Anterior cingulate cortex (tissue), 58 donors: ENCODE measurements around the gene MED29.

Experiments
- DNase-seq, 58 donors: peaks; one replicate each; lab custom pipeline; 2025; lab: John Stamatoyannopoulos, UW

MED29 gene

GRCh38 chr19:39409208-39410016 is 18.2 kb downstream of the MED29 start:
- DNase-seq: peak in 49 of 58 donors; percentile 5 to 87 (median 53)

DNA sequence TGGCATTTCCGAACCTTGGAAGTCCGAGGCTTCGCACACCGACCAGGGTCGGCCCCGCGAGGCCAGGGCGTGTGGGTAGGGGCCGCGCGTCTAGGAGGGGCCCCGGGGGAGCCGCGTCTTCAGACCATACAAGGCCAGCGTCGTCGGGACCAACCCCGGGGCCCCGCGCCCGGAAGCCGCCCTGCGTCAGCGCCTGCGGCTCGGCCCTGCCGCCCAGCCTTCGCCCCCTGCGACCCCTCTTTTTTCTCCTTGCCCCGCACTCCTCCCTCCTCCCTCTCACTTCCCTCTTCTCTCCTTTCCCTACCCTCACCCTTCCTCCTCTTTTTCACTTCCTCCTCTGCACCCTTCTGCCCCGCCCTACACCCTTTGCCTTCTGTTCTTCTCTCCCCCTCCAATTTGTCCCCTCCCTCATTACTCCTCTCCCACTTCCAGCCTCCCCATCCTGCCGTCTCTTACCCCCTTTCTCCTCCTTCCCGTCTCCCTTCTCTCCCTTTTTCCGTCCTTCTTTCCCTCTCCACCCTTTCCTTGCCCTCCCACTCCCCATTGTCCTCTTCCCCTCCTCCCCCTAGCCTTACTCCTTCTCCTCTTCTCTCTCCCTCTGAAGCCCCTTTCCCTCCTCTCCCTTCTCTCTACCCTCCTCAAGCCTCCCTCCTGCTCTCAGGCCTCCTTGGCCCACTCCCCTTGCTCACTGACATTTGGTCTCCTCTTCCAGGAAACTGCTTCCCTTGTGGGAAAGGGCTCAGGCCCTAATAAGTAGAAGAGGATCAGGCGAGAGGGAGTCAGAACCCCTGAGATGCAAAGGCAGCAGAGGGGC is 19.0 kb downstream of the MED29 start:
- DNase-seq: peak in 13 of 58 donors; percentile 23 to 77 (median 50)

DNA sequence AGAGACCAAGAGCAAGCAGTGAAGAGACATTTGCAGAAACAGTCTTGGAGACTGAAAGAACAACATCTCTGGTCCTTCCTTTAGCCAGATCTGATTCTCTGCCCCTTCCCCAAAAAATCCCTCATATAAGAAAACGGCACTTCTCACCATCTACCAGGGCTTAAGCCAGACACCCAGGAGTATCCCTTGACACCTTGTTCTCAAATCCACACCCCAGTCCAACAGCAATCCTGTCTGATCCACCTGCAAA is 19.6 kb downstream of the MED29 start:
- DNase-seq: no peak

GRCh38 chr19:39411081-39411831 is 20.1 kb downstream of the MED29 start:
- peak in 1 of 58 donors; percentile 6 for DNase-seq

DNA sequence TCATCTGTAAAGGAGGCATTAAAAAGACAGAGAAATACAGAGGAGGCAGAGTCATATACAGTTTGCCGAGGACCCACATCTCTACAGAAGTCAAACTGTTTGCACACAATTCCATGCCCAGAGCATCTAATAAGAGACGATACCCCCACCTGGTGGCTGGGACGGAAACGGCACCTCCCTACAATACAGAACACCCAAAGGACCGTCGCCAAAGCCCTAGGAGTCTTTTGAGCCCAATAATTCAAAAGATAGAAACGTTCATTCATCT is 20.6 kb downstream of the MED29 start:
- DNase-seq: peak in 55 of 58 donors; percentile 51 to 90 (median 81)

GRCh38 chr19:39412100-39412866 is 21.1 kb downstream of the MED29 start, which contains the start of gene PLEKHG2:
TSS of gene PLEKHG2 (plus strand) at chr19:39412669. CDS start at chr19:39414087, 1,418 bp downstream.
- DNase-seq: peak; percentile 47 to 98 (median 92)

GRCh38 chr19:39412867-39413271 is 21.7 kb downstream of the MED29 start:
- peak in 6 of 58 donors; percentile 39 to 65 (median 48) for DNase-seq

DNA sequence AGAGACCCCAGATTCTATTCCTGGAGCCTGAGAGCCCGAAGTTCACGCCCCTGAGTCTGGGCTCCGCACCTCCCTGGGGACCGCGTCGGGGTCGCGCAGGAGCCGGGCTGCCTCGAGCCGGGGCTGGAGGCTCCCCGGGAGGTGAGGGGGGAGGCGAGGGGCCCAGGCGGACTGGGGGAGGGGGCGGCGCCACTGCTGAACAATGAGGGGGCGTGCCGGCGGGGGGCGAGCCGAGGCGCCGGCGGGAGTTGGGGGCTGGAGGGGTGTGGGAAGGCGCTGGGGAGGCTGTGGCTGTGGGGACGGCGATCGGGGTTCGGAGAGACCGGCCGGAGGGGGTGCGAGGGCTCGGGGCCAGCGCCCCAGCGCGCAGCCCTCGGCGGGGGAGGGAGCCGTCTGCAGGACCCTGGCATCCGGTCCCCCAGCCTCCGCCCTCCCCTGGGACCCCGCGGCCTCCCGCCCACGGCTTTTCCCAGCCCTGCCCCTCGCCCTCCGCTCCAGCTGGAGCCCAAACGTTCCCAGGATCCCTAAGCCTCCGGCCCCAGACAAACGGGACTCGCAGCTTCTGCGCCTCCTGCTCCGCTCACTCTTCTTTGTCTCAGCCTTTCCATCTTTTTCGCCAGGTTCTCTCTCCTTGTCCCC is 22.2 kb downstream of the MED29 start:
- DNase-seq: peak in 7 of 58 donors; percentile 14 to 36 (median 32)

DNA sequence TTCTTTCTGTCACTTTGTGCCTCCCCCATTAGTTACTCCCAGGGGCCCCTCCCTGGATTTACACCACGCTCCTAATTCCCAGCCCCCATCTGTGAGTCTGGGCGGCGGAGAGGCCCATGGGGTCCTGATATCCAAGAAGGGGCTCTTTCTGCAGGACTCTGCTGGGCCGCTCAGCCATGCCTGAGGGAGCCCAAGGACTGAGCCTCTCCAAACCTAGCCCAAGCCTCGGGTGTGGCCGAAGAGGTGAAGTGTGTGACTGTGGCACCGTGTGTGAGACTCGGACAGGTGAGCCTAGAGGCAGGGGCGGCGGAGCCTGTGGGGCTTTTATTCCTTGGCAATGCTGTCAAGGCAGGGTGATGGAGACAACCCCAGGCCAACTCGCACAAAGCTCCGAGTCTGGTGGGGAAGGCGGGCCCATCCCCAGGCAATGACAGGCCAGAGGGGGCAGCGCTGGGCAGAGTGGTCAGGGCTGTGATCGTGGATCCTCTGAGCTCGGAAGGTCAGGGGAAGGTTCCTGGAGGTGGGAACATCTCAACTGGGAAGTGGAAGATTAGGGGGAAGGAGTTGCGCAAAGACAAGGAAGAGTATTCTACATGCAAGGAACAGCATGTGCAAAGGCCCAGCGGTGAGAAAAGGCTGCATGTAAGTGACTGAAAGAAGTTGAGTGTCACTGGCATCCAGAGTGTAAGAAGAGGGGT is 22.9 kb downstream of the MED29 start:
- no peak for DNase-seq

DNA sequence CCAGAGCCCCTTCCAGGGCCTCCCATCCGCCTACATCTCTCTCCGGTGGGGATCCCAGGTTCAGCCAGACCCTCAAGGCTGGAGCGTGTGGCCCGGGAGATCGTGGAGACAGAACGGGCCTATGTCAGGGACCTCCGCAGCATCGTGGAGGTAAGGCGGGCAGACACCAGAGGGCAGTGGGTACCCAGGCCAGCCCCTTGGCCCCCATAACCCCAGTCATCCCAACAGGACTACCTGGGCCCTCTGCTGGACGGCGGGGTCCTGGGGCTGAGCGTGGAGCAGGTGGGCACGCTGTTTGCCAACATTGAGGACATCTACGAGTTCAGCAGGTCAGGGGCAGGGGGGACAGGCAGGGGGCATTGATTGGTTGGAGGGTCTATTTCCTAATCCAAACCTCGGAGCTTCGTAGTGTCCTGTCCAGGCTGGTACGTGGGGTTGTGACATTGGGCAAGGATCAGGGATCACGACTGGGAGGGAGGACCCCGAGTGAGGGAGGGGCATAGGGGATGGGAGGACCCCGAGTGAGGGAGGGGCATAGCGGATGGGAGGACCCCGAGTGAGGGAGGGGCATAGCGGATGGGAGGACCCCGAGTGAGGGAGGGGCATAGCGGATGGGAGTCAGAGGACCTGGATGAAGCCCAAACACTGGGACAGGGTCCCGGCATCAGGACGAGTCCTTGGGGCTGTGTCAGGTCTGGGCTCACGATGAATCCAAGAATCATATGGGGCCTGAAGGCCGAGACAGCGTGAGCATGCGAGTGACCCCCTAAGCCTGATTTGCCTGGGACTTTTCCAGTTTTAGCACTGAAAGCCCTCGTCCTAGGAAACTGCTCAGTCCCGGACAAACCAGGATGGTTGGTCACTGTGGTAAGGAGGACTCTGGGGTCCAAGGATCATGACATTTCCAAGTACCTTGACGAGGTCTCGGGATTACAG is 24.2 kb downstream of the MED29 start:
- no peak for DNase-seq

- DNase-seq: no peak
Observed at GRCh38 chr19:39416152-39417120, 25.3 kb downstream of the MED29 start.

DNA sequence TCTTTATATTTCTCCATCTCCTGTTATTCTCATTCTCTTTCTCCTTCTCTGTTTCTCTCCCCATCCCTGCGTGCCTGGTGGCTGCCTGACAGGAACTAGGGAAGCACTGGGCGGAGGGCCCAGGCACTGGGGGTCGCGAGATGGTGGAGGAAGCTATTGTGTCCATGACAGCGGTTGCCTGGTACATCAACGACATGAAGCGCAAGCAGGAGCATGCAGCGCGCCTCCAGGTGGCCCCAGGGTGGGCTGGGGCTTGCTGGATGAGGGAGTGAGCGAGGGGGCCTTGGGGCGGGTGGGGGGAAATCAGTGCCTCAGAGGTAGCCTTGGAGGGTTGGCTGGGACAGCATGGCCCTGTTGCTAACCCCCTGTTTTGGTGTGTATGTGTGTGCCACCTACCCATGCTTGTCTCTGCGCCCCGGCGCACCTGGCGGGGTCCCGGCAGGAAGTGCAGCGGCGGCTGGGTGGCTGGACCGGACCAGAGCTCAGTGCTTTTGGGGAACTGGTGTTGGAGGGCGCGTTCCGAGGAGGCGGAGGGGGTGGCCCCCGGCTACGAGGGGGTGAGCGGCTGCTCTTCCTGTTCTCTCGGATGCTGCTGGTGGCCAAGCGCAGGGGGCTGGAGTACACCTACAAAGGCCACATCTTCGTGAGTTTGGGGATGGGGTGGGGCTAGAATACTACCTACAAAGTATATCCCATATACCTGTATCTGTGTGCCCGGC is 26.4 kb downstream of the MED29 start:
- no peak for DNase-seq

DNA sequence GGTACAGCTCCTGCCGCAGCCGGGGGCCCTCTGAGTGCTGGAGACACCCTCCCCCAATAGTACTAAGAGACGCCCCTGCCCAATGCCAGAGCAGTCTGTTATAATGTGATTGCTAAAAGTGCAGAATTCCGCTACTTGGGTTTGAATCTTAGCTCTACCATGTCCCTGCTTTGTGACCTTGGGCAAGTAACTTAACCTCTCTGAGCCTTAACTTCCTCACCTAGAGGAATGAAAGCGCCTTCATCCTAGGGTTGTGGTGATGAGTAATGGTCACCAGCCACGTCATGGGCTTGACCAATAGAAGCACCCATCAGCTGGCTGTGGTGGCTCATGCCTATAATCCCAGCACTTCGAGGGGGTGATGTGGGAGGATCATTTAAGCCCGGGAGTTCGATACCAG is 27.8 kb downstream of the MED29 start:
- no peak for DNase-seq

- DNase-seq: no peak
Observed at GRCh38 chr19:39420769-39421168, 29.6 kb downstream of the MED29 start.

DNA sequence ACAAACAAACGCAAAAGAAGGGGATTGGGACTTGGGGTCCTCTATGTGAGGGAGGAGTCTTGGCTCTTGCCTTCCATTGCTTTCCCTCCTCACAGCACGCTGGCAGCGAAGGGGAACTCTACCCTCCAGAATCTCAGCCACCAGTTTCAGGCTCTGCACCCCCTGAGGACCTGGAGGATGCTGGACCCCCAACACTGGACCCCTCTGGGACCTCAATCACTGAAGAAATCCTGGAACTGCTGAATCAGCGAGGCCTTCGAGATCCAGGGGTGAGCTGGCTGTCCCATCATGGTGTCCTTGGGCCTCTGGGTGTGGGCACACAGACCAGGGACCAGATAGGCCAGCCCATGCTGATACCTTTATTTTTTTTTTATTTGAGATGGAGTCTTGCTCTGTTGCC is 30.8 kb downstream of the MED29 start:
- no peak for DNase-seq
